Measurements from ENCODE around the gene SORL1.
"Not testable (repeated sequence)": the region's sequence is repeated elsewhere in the genome, so short reads cannot be mapped to it uniquely, and the experiment has no call there.

The SORL1 gene

DNA sequence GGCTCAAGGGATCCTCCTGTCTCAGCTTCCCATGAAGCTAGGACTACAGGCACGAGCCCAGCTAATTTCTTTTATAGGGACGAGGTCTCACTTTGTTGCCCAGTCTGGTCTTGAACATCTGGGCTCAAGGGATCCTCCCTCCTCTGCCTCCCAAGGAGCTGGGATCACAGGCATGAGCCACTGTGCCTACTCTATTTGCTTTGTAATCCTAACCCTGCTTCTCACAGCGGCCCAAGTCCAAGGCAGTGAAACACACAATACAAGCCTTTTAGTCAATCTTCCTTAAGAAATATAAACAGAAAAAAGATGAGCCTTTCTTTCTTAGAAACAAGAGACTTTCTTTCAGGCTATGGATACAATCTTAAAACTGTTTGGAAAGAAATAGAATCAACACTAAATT is 115.9 kb downstream of the SORL1 start:
- no peak for DNase-seq

DNA sequence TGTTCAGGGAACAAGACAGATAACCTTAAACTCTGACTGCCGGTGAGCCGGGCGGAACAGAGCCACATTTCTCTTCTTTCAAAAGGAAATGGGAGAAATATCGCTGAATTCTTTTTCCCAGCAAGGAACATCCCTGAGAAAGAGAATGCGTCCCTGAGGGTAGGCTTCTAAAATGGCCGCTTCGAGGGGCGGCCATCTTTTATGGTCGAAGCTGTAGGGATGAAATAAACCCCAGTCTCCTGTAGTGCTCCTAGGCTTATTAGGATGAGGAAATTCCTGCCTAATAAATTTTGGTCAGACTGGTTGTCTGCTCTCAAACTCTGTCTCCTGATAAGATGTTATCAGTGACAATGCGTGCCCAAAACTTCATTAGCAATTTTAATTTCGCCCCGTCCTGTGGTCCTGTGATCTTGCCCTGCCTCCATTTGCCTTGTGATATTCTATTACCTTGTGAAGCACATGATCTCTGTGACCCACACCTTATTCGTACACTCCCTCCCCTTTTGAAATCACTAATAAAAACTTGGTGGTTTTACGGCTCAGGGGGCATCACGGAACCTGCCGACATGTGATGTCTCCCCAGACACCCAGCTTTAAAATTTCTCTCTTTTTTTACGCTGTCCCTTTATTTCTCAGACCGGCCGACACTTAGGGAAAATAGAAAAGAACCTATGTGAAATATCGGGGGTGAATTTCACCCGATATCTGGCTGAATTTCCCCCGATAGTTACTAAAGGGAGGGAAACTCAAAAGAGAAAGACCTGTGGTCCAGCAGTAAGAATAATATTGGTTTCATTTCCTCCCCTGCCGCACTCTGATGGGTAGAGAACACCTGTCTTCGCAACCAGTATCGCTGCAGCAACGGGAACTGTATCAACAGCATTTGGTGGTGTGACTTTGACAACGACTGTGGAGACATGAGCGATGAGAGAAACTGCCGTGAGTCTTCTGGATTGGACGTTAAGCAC is 117.5 kb downstream of the SORL1 start:
- DNase-seq = not testable (repeated sequence)

DNA sequence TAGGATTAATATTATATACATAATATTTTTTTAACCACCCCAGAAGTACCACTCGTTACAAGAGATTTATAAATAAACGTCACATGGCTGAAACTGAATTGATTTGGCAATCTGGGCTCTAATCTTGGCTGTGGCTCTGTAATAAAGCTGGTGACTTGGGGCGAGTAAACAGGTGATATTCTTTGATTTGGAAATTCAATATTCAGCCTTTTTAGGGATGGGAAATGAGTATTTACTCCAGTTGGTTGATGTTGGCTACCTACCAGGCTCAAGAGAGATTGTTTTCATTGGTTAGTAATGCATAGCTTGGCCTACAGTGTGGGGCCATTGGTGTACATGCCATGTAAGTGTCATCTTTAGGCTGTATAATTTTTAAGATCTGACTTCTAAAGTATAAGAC is 118.3 kb downstream of the SORL1 start:
- no peak for DNase-seq

DNA sequence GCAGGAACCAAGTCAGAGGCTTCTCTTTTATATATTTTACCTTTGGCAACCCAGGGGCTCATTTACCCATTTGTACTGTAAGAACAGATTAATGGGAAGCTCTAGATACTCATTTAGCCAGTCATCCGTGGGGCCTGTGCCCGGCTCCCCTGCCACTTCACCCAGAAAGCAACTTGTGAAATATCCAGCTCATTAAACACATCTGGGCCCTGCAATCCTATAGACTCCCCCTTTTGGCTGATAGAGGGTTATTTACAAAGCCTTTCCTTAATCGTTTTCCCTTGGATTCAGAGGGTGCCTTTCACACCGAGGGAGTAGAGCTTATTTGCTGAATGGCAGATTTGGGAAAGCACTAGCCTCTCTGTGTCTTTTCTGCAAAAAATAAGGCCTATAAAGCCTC is 119.4 kb downstream of the SORL1 start:
- no peak for DNase-seq

DNA sequence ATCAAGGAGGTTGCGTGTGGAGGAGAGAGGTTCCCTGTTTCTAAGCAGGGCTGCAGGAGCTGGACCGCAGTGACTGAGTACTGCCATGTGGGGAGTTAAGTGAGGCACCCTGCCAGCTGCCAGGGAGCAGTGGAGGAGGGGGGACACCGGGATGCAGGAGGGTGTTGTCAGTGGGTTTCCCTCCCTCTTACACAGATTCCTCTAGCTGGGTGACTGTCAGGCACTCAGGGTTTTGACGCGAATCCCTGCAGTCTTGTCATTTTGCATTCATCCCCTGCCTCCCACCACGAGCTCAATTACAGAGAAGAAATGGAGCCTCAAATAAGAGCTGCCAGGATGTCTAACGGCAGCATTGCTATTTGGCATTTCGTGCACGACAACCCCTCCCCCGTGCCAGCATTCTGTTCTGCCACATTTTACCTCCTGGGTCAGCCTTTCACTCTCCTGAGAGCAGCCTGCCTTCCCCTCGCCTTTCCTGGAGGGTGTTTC is 120.5 kb downstream of the SORL1 start:
- DNase-seq = no peak

DNA sequence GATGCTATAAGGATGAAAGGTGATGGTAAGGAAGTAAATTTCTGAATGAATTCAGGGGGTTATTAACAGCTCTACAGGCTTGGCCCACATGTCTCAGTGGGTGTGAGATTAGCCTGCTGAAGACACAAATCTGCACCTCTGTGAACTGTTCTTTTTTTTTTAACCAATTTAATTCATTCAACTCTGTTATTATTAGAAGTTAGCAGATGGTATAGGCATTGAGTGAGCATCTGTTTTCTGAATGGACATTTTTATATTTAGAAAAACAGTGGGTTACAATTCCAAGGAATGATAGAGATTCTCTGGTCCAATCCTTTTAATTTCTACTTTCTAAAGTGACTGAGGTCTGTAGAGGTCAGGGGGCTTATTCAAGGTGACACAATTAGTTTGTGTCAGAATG is 122.7 kb downstream of the SORL1 start:
- no peak for DNase-seq

DNA sequence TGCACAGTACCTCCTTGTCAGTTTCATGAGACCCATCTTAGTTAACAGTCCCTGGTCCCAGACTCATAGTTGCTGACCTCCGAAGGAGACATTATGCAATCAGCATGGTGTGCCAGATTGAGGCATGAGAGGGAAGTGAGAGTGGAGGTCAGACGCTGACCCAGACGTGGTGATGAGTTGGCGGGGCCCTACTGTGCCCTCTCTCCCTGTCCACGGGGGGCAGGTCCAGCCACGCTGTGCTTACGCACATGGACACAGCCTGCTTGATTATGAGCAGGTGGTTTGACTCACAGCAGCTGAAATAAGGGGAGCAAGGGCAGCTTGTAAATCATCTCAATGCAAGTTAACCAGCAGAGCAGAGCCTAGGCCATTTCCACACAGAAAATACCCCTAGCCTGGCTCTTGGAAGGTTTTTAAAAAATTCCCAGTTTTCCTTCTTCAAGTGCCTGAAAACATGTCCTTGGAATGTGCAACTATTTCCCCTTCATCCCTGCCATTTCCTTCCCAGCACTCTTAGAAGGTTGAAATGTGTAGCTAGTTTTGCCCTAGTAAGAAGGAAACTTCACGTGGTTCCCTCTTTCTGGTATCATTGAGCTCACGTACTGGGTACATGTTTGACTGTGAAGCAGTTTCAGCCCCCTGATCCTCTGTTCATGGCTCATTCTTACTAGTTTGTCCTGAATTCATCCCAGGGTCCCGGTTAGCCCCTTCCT is 123.3 kb downstream of the SORL1 start:
- DNase-seq = no peak

DNA sequence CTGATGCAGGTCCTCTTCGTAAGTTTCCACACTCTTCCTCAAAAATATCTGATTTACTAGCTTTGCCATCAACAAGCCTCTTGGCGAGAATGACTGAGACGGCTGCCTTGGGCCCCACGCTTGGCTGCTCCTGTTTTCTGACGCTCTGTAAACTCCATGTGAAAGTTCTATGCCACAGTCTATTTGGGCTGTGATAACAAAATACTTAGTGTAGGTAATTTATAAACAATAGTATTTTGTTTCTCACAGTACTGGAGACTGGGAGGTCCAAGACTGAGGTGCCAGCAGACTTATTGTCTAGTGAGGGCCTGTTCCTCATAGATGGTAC is 123.8 kb downstream of the SORL1 start:
- no peak for DNase-seq

DNA sequence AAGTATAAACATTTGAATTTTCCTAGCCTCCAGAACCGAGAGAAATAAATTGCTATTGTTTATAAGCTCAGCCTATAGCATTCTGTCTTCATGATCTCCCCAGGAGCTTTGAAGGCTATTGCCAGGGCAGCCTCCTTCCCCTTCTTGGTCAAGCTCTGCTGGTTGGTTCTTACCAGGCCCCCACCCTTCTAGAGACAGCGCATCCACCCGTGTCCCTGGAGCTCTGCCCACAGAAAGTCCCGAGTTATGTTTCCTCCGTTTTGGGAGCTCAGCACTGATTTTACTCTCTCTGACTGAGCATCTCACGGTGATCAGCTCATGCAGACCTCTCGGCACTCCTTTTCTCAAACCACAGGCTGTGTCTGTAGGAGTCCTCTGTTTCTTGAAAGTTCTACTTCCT is 124.4 kb downstream of the SORL1 start:
- no peak for DNase-seq

DNA sequence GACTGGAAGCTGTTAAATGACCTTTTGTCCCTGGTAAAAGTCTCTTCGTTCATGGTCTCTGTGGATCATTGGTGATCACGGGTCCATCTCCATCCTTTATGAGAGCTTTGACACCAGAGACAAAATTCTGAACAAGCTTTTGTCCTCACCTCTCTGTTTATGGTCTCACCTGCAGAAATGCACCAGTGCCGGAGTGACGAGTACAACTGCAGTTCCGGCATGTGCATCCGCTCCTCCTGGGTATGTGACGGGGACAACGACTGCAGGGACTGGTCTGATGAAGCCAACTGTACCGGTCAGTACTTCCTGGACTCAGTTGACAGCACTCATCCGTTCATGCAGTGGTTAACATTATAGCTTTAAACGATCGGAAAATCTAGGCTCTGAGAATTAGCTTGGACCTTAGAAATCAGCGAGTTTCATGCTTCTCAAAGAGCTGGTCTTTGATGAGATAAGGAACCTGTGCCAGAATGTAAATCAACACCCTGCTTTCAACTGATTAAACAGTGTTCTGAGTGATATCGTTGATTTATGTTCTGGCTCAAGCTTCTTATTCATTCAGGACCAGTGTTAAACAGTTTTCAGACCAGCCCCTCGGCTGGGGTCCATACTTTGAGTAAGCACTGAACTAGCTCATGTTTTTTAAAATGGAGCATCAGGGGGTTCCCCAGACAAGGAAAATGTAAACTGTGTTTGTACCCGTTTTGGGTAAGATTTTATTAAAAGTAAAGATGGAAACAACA is 125.2 kb downstream of the SORL1 start:
- DNase-seq = no peak

DNA sequence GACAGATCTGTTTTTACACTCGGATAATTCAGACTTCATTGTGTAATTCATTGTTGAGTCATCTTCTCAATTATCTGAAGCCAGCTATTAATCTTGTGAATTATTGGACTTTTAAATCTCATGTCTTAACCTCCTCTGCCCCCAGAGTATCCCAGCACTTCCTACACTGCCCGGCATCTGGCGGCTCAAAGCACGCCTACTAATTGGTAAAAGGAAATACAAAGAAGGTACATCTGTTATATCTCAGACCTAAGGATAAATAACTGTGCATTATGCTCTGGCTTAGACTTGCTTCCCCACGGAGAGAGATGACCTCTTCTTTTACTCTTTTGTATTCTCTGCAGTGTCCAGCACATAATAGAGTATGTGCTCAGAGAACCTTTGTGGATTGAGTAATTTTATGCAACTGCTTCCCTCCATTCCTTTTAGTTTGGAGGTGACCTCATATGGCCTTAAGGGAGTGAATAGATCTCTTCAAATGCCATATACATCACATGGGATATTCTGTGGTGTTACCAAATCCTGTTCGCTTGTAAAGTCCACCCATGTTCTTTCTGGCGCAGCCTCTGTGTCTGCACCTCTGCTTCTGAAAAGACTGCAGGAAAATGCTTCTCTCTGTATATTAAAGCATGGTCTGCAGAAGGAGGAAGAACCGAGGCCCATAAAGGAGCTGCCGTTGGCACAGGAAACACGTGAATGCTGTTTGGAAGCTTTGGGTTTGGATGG is 126.3 kb downstream of the SORL1 start:
- no peak for DNase-seq

DNA sequence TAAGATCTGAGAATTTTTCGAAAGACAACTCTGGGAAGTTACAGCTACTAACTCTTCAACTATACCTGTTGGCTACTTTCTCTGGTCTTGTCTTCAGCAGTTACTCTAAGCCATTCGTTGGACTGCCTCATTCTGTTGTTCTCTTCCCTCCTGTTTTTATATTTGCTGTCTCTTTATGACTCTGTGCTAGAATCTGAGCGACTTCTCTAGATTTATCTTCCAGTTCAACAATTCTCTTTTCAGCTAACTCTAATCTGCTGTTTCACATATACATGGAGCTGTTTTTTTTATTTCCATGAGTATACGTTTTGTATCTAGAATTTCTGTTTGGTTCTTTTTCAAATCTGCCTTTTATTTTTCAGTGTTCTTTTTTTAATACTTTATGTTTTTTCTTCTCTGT is 128.0 kb downstream of the SORL1 start:
- no peak for DNase-seq

DNA sequence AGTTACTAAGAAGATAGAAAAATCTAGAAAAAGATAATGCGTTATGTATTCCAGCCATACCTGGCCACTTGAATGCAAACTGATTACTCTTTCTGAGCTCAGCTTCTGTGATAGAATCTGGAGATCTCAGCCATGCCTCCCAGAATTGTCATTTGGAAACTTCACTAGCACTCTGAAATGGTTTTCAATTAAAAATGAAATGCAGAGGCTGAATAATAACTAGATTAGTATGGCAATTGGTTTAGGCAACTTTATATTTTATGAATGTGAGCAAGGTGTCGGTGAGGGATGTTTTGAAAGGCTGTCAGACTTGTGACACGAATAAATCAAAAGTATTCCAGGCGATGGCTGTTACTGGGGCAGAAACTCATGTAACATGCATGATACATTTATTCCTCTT is 129.5 kb downstream of the SORL1 start:
- no peak for DNase-seq

DNA sequence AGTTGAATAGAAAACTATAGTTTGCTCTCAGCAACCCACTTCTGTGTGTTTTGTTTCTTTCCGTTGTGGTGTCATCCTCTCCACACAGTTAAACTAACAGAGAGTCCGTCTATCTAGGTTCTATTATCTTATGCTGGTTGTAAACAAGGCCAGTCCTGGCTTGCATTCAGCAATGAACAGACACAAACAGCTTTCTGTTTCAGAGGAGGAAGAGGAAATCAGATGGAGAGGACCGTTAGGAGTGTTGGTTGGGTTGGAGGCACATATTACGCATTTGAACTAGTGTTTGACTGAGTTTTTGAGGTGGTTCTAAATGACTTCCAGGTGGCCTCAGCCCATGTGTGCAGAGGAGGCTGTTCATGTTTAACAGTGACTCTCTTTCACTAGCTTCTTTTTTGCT is 130.2 kb downstream of the SORL1 start:
- no peak for DNase-seq

DNA sequence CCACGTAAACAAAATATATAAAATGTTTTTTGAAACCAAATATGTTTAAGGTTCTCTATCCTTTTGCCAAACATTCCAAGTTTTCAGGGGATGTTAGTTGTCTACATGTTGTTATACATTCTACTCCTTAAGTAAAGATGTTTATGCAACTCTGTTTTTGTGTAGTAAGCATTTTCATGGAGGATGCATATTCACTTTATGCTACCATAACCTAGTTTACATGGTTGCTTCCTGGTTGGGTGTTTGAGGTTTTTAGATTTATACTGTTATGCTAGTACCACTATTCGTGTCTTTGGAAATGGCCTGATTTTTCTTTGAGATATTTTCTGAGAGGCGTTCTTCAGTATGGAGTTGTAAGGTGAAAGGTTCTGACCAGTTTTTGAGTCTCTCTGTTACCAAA is 131.7 kb downstream of the SORL1 start:
- no peak for DNase-seq

DNA sequence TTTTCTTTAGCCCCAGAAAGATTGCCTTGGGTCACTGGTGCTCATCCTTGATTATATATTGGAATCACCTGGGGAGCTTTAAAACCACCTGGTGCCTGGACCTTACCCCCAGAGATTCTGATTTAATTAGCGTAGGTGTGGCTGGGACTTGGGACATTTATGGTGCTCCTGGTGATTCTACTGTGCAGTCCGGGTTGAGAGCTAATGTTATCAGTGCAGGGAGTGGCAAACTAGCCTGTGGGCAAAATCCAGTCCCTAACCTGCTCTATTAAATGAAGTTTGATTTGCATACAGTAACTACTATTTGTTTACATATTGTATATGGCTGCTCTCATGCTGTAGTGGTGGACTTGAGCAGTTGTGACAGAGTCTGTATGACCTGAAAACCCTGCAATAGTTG is 134.6 kb downstream of the SORL1 start:
- no peak for DNase-seq

DNA sequence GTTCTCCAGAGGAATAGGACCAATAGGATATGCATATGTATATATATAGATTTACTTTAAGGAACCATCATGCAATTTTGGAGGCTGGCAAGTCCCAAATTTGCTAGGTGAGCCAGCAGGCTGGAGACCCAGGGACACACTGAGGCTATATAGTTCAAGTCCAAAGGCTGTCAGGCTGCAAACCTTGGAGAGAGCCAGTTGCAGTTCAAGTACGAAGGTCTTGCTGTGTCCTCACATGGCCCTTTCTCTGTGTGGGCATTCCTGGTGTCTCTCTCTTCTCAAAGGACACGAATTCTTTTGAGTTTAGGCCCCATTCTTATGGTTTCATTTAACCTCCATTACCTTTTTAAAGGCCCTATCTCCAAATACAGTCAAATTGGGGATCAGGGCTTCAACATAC is 135.1 kb downstream of the SORL1 start:
- DNase-seq = no peak

DNA sequence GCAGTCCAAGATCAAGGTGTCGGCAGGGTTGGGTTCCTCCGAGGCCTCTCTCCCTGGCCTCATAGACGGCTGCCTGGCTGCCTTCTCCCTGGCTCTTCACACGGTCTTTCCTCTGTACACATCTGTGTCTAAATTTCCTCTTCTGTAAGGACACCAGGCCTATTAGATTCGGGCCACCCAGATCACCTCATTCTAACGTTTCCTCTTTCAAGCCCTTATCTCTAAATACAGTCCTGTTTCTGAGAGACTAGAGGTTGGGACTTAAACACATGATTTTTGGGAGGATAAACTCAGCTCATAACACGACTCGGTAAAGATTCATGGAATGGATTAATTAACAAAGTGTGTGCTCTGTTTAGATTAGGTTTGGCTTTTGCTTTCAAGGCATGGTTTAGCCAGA is 136.6 kb downstream of the SORL1 start:
- DNase-seq = no peak

DNA sequence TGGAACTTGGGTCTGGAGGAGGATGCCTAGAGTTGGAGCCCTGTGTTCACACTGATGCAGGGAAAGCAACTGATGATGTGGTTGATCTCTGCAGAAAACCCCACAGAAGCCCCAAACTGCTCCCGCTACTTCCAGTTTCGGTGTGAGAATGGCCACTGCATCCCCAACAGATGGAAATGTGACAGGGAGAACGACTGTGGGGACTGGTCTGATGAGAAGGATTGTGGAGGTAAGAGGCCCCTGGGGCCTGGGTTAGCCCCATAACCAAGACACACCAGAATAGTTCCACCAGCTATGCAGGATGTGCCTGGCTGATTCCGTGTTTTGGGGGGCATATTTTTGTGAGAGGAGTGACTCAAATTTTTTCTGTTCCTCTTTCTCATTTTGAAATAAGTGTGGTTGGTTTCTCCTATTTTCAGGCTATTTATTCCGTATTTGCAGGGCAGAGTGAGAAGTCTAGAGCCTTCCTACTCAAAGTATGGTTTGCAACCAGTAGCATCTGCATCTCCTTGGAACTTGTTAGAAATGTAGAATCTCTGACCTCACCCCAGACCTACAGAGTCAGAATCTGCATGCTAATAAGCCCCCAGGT is 137.9 kb downstream of the SORL1 start:
- DNase-seq = no peak

DNA sequence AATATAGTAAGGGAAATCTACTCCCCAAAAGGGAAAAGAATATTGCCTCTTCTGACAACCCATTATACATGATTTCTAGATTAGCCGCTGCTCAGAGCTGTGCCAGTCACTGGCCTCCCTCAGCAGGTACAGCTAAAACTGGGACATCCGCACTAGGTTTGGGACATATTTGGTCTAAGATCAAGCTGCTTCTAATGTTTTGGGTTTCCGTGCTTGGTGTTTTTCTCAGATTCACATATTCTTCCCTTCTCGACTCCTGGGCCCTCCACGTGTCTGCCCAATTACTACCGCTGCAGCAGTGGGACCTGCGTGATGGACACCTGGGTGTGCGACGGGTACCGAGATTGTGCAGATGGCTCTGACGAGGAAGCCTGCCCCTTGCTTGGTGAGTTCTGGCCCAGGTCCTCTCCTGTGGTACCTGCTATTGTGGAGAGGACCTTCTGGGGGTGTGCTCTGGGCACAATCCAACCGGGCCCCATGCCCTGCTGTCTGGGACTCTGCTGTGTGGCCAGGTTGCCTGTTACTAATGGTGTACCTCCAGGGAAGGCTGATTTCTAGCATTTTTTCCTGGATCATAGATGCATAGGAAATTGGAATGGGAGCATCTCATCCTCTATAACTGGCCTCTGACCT is 138.8 kb downstream of the SORL1 start:
- DNase-seq = no peak

DNA sequence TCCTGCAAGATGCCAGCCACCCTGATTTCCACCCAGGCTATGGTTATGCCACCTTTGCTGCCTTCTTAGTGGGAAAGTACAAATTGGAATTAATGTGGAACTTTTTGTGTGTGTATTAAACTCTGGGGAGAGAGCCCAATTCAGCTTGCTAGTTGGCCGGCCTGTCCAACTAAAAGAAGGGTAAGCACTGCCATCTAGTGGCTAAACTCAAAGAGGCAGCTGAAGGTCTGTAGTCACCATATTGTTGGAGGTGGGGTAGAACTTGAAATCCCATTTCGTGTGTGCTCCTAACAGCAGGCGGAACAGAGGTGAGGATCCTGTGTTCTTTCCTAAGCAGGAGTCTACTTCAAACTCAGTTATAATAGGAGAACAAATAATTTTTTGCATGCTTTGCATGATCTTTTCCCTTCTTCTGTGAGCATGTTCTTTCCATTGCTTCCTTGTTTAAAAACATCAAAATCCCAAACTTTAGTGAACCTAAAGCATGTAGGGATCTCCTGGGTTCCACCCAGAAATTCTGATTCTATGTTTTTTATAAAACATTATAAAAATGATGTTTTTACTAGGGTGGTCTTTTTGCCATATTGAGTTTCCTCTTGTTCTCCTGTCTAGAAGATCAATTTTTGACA is 139.4 kb downstream of the SORL1 start:
- peak; percentile 71 for DNase-seq
